Fibroblast of skin of right quadriceps (primary cell): ENCODE results near the gene FAM81A.
"Not testable (repeated sequence)": the region's sequence is repeated elsewhere in the genome, so short reads cannot be mapped to it uniquely, and the experiment has no call there.

ENCODE experiments used
- DNase-seq: peaks from one replicate; pipeline ENCODE4 v3.0.0-alpha.2; 2013

Gene FAM81A

GRCh38 chr15:59437817-59438624, at the start of gene FAM81A:
TSS of gene FAM81A (plus strand) at chr15:59438186. CDS start at chr15:59458627, 20,441 bp downstream.
- DNase-seq, result peak; percentile 70

- peak; percentile 48 for DNase-seq
Measured at GRCh38 chr15:59388670-59389069, 49.3 kb upstream of the FAM81A start.

GRCh38 chr15:59392299-59392698, 45.7 kb upstream of the FAM81A start:
- no peak for DNase-seq

- no peak for DNase-seq
Measured at GRCh38 chr15:59394166-59394661, 43.8 kb upstream of the FAM81A start.

GRCh38 chr15:59396211-59396610, 41.8 kb upstream of the FAM81A start:
- DNase-seq, result no peak

GRCh38 chr15:59396679-59397078, 41.3 kb upstream of the FAM81A start:
- DNase-seq, result no peak

GRCh38 chr15:59398220-59398619, 39.8 kb upstream of the FAM81A start:
- no peak for DNase-seq

- DNase-seq, result no peak
Measured at GRCh38 chr15:59399465-59400102, 38.4 kb upstream of the FAM81A start.

GRCh38 chr15:59400103-59400813, 37.7 kb upstream of the FAM81A start:
- DNase-seq, result no peak

- not testable (repeated sequence) for DNase-seq
Measured at GRCh38 chr15:59401051-59401823, 36.7 kb upstream of the FAM81A start.

GRCh38 chr15:59401824-59402569, 36.0 kb upstream of the FAM81A start:
- no peak for DNase-seq

- no peak for DNase-seq
Measured at GRCh38 chr15:59405079-59405478, 32.9 kb upstream of the FAM81A start.

GRCh38 chr15:59406446-59406845, 31.5 kb upstream of the FAM81A start:
- no peak for DNase-seq

- no peak for DNase-seq
Measured at GRCh38 chr15:59407946-59408345, 30.0 kb upstream of the FAM81A start.

GRCh38 chr15:59410391-59410896, 27.5 kb upstream of the FAM81A start:
- DNase-seq, result no peak

GRCh38 chr15:59413577-59413976, 24.4 kb upstream of the FAM81A start:
- DNase-seq, result no peak

GRCh38 chr15:59416816-59417215, 21.2 kb upstream of the FAM81A start:
- DNase-seq, result no peak

GRCh38 chr15:59419170-59419569, 18.8 kb upstream of the FAM81A start:
- DNase-seq, result no peak

GRCh38 chr15:59420108-59420507, 17.9 kb upstream of the FAM81A start:
- DNase-seq, result no peak

GRCh38 chr15:59420986-59421618, 16.9 kb upstream of the FAM81A start:
- DNase-seq, result peak; percentile 19

- no peak for DNase-seq
Measured at GRCh38 chr15:59424616-59425015, 13.4 kb upstream of the FAM81A start.
